Liver (tissue), 9 donors: ENCODE data around the gene TAF3. TPM values are rescaled to one million over a fixed set of nuclear protein-coding genes. Genes with fewer than 3 reads are reported as not detected.

Experiments
- DNase-seq: peaks from one replicate; pipeline ENCODE4 v3.0.0-alpha.2; 2017; ENCODE audit warnings: low spot score
- H3K27ac ChIP-seq, 2 donors: one replicate each; pipeline ENCODE4 v1.7.0; 2013; ENCODE audit warnings: inconsistent platforms in 2 of 2, low read length in 2 of 2, control low read depth in 1 of 2, low read depth in 1 of 2, mild to moderate bottlenecking in 1 of 2
- H3K27me3 ChIP-seq, 4 donors: one replicate each; pipeline versions ENCODE4 v1.6.1 to v1.7.0; 2013; ENCODE audit warnings: low read length in 3 of 4, inconsistent platforms in 1 of 4, mild to moderate bottlenecking in 1 of 4, moderate library complexity in 1 of 4; ENCODE audit not compliant: control insufficient read depth in 4 of 4, insufficient read depth in 4 of 4
- H3K36me3 ChIP-seq, 4 donors: one replicate each; pipeline versions ENCODE4 v1.6.1 to v1.7.0; 2013; ENCODE audit warnings: low read length in 3 of 4, mild to moderate bottlenecking in 3 of 4, low read depth in 1 of 4, moderate library complexity in 1 of 4; ENCODE audit not compliant: control insufficient read depth in 4 of 4, insufficient read depth in 3 of 4
- H3K4me1 ChIP-seq, 4 donors: one replicate each; pipeline versions ENCODE4 v1.6.1 to v1.7.0; 2013; ENCODE audit warnings: low read length in 3 of 4, mild to moderate bottlenecking in 3 of 4, moderate library complexity in 1 of 4; ENCODE audit not compliant: control insufficient read depth in 4 of 4, insufficient read depth in 4 of 4
- H3K4me3 ChIP-seq, 3 donors: one replicate each; pipeline versions ENCODE4 v1.6.1 to v1.7.0; 2013; ENCODE audit warnings: low read length in 3 of 3, control low read depth in 1 of 3, low read depth in 1 of 3, mild to moderate bottlenecking in 1 of 3
- H3K9ac ChIP-seq, 2 donors: one replicate each; pipeline ENCODE4 v1.7.0; 2013; ENCODE audit warnings: low read length in 2 of 2, mild to moderate bottlenecking in 2 of 2, moderate library complexity in 2 of 2, control low read depth in 1 of 2, low read depth in 1 of 2
- H3K9me3 ChIP-seq, 4 donors: one replicate each; pipeline versions ENCODE4 v1.6.1 to v1.7.0; 2013; ENCODE audit warnings: low read length in 3 of 4; ENCODE audit not compliant: control insufficient read depth in 4 of 4
- EGR1 ChIP-seq, 2 donors: IDR thresholded peaks; 2 replicates each; pipeline ENCODE4 v1.6.1; 2016 to 2018; ENCODE audit warnings: antibody characterized with exemption in 2 of 2, low read depth in 2 of 2
- FOXA1 ChIP-seq: IDR thresholded peaks from 2 replicates; pipeline ENCODE4 v1.6.1; 2016; ENCODE audit warnings: antibody characterized with exemption
- FOXA2 ChIP-seq: IDR thresholded peaks from 2 replicates; pipeline ENCODE4 v1.6.1; 2016; ENCODE audit warnings: antibody characterized with exemption
- GABPA ChIP-seq, 2 donors: IDR thresholded peaks in 1 of 2; conservative IDR thresholded peaks in 1 of 2; 2 replicates each; pipeline ENCODE4 v1.6.1; 2016; ENCODE audit warnings: antibody characterized with exemption in 2 of 2, mild to moderate bottlenecking in 1 of 2, moderate library complexity in 1 of 2
- HNF4A ChIP-seq, 2 donors: conservative IDR thresholded peaks; 2 replicates each; pipeline ENCODE4 v1.6.1; 2016; ENCODE audit warnings: antibody characterized with exemption in 2 of 2, mild to moderate bottlenecking in 2 of 2
- HNF4G ChIP-seq: IDR thresholded peaks from 2 replicates; pipeline ENCODE4 v1.6.1; 2016; ENCODE audit warnings: antibody characterized with exemption
- JUND ChIP-seq, 2 donors: IDR thresholded peaks; 2 replicates each; pipeline ENCODE4 v1.6.1; 2016; ENCODE audit warnings: antibody characterized with exemption in 2 of 2
- NR2F2 ChIP-seq: IDR thresholded peaks from 2 replicates; pipeline ENCODE4 v1.6.1; 2016; ENCODE audit warnings: antibody characterized with exemption
- RAD21 ChIP-seq, 2 donors: IDR thresholded peaks; 2 replicates each; pipeline ENCODE4 v1.6.1; 2016; ENCODE audit warnings: antibody characterized with exemption in 2 of 2, mild to moderate bottlenecking in 2 of 2
- RXRA ChIP-seq, 2 donors: IDR thresholded peaks; 2 replicates each; pipeline ENCODE4 v1.6.1; 2017 to 2018; ENCODE audit warnings: antibody characterized with exemption in 2 of 2, mild to moderate bottlenecking in 1 of 2
- SP1 ChIP-seq: IDR thresholded peaks from 2 replicates; pipeline ENCODE4 v1.6.1; 2018; ENCODE audit warnings: antibody characterized with exemption, mild to moderate bottlenecking
- YY1 ChIP-seq: IDR thresholded peaks from 2 replicates; pipeline ENCODE4 v1.6.1; 2016; ENCODE audit warnings: antibody characterized with exemption, mild to moderate bottlenecking
- WGBS: extraction: QIAGEN DNeasy Blood & Tissue Kit; methylation state at CpG from one replicate; pipeline ENCODE4 v1.1.7; 2013; 5-methylcytosine and 5-hydroxymethylcytosine counted together
- polyA plus RNA-seq, 2 donors: library from polyadenylated mRNA; stranded (reverse) in 1 of 2; unstranded in 1 of 2; fragments of 200-250 nt in 1 of 2; fragments of >200 nt in 1 of 2; fragmentation: Nextera tagmentation in 1 of 2; extraction: Ambion mirVana in 1 of 2; gene quantifications; one replicate each; pipeline versions ENCODE4 v1.2.1 to v1.2.3, GENCODE V29; 2013 to 2015
- total RNA-seq, 2 donors: library from RNA; depleted of rRNA; stranded (reverse); fragments of >200 nt; gene quantifications; one replicate each; pipeline ENCODE4 v1.2.3, GENCODE V29; 2014
- TF ChIP-seq, protein P1 (sequence below): IDR thresholded peaks from 2 replicates; pipeline ENCODE4 v1.6.1; 2016; ENCODE audit warnings: antibody characterized with exemption, mild to moderate bottlenecking
- TF ChIP-seq, protein P2 (sequence below): IDR thresholded peaks from 2 replicates; pipeline ENCODE4 v1.6.1; 2016; ENCODE audit warnings: antibody characterized with exemption
- TF ChIP-seq, protein P3 (sequence below): IDR thresholded peaks from 2 replicates; pipeline ENCODE4 v1.6.1; 2016; ENCODE audit warnings: antibody characterized with exemption
- TF ChIP-seq, protein P4 (sequence below): fragments of 150-350 bp; IDR thresholded peaks from 2 replicates; pipeline ENCODE4 v1.5.1; 2017; ENCODE audit warnings: improper control_type of control experiment, low read depth, low read length; ENCODE audit not compliant: missing input control
- TF ChIP-seq, protein P5 (sequence below): IDR thresholded peaks from 2 replicates; pipeline ENCODE4 v1.6.1; 2016; ENCODE audit warnings: antibody characterized with exemption
- donor health status: healthy.
- donor health status: healthy.
- donor health status: healthy.
- donor health status: healthy.
- donor health status: healthy.

Gene TAF3
- total and polyA plus RNA-seq, 4 donors = 1.5 to 3.6 (median 1.9) TPM

DNA sequence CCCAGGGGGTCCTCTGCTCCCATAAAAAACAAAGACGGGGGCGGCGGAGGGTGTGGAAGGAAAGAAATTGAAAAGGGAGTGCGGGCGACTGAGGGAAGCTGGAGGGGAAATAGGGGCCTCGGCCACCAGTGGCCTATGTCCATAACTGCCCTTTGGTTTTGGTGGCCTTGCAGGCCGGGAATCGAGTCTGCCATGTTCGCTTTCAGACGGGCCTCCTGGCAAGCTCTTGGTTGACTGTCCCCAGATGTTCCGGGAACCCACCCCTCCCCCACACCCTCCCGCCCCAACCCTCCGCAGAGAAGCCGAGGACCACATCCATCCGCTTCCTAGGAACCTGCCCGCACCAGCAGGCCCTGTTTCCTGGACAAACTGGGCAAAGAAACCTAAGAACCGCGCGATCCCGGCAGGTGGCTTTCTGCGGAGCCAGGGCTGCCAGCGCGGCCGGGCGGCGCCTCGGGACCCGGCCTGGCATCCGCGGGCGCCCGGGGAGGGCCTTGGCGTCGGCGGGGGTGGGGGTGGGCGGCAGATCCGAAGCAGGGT lies 216.2 kb downstream of the TAF3 start:
- Histone ChIP-seq H3K4me1 (peaks cover 5 to 16% (median 11%) of the 10 kb centered on the region in 4 donors), H3K27ac (no peak overlapping the region), H3K9ac (no peak overlapping the region), H3K36me3 (no peaks in the 10 kb centered on the region), H3K27me3 (peaks cover 0 to 38% (median 14%) of the 10 kb centered on the region in 4 donors), H3K9me3 (peaks cover 0 to 3% (median under 1%) of the 10 kb centered on the region in 4 donors), H3K4me3 (peak overlapping the region in 1 of 3 donors; percentile 38)
- TF ChIP-seq NR2F2 = no peak
- TF ChIP-seq, protein P1, sequence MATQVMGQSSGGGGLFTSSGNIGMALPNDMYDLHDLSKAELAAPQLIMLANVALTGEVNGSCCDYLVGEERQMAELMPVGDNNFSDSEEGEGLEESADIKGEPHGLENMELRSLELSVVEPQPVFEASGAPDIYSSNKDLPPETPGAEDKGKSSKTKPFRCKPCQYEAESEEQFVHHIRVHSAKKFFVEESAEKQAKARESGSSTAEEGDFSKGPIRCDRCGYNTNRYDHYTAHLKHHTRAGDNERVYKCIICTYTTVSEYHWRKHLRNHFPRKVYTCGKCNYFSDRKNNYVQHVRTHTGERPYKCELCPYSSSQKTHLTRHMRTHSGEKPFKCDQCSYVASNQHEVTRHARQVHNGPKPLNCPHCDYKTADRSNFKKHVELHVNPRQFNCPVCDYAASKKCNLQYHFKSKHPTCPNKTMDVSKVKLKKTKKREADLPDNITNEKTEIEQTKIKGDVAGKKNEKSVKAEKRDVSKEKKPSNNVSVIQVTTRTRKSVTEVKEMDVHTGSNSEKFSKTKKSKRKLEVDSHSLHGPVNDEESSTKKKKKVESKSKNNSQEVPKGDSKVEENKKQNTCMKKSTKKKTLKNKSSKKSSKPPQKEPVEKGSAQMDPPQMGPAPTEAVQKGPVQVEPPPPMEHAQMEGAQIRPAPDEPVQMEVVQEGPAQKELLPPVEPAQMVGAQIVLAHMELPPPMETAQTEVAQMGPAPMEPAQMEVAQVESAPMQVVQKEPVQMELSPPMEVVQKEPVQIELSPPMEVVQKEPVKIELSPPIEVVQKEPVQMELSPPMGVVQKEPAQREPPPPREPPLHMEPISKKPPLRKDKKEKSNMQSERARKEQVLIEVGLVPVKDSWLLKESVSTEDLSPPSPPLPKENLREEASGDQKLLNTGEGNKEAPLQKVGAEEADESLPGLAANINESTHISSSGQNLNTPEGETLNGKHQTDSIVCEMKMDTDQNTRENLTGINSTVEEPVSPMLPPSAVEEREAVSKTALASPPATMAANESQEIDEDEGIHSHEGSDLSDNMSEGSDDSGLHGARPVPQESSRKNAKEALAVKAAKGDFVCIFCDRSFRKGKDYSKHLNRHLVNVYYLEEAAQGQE = no peak
- TF ChIP-seq, protein P2, sequence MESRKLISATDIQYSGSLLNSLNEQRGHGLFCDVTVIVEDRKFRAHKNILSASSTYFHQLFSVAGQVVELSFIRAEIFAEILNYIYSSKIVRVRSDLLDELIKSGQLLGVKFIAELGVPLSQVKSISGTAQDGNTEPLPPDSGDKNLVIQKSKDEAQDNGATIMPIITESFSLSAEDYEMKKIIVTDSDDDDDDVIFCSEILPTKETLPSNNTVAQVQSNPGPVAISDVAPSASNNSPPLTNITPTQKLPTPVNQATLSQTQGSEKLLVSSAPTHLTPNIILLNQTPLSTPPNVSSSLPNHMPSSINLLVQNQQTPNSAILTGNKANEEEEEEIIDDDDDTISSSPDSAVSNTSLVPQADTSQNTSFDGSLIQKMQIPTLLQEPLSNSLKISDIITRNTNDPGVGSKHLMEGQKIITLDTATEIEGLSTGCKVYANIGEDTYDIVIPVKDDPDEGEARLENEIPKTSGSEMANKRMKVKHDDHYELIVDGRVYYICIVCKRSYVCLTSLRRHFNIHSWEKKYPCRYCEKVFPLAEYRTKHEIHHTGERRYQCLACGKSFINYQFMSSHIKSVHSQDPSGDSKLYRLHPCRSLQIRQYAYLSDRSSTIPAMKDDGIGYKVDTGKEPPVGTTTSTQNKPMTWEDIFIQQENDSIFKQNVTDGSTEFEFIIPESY = no peak
- no peak for TF ChIP-seq SP1
- TF ChIP-seq RXRA (IDR thresholded peaks at IDR 0.05) = no peak
- no peak for TF ChIP-seq FOXA2
- TF ChIP-seq, protein P3, sequence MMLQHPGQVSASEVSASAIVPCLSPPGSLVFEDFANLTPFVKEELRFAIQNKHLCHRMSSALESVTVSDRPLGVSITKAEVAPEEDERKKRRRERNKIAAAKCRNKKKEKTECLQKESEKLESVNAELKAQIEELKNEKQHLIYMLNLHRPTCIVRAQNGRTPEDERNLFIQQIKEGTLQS = no peak
- TF ChIP-seq HNF4G = no peak
- TF ChIP-seq GABPA (IDR thresholded peaks at IDR 0.05 in 1 of 2, conservative IDR thresholded peaks at IDR 0.05 in 1 of 2) = no peak
- TF ChIP-seq, protein P4, sequence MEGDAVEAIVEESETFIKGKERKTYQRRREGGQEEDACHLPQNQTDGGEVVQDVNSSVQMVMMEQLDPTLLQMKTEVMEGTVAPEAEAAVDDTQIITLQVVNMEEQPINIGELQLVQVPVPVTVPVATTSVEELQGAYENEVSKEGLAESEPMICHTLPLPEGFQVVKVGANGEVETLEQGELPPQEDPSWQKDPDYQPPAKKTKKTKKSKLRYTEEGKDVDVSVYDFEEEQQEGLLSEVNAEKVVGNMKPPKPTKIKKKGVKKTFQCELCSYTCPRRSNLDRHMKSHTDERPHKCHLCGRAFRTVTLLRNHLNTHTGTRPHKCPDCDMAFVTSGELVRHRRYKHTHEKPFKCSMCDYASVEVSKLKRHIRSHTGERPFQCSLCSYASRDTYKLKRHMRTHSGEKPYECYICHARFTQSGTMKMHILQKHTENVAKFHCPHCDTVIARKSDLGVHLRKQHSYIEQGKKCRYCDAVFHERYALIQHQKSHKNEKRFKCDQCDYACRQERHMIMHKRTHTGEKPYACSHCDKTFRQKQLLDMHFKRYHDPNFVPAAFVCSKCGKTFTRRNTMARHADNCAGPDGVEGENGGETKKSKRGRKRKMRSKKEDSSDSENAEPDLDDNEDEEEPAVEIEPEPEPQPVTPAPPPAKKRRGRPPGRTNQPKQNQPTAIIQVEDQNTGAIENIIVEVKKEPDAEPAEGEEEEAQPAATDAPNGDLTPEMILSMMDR = no peak
- no peak for TF ChIP-seq RAD21 (IDR thresholded peaks at IDR 0.05)
- DNase-seq = no peak
- 4% methylated on average over 37 of the region's 37 CpGs for WGBS

DNA sequence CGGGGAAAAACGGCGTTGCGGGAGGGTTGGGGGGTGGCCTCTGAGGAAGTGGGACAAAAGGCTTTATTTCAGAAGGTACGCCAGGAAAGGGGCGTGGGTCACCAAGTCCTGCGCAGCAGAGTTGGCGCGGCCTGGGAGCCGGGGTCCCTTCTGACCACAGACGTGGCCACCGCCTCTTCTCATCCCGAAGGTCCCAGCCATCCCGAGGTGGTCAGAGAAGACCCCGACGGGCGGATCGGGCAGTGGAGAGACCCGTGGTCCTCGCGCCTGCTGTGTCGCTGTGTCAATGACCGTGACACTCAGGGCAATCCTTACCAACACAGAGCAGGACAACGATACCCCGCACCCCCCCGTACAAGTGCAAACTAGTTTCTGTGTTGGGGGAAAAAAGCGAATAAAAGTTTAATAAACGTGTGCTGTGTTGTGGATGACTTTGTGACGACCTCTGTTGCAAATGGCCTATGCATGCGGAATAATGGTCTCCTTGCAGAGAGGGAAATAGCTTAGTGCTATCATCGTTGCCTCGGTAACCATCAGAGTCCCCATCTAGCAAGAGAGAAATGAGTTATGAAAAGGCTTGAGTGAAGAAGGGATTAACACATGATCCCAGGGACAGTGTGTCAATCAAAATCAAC lies 216.8 kb downstream of the TAF3 start:
- Histone ChIP-seq H3K36me3 (no peaks in the 10 kb centered on the region), H3K4me3 (peak overlapping the region in 1 of 3 donors; percentile 38), H3K27me3 (peaks cover 0 to 41% (median 14%) of the 10 kb centered on the region in 4 donors), H3K9ac (no peak overlapping the region), H3K4me1 (peaks cover 5 to 16% (median 11%) of the 10 kb centered on the region in 4 donors), H3K9me3 (peaks cover 0 to 3% (median under 1%) of the 10 kb centered on the region in 4 donors), H3K27ac (no peak overlapping the region)
- DNase-seq = no peak
- 9% methylated on average over 32 of the region's 32 CpGs for WGBS
- TF ChIP-seq NR2F2 = no peak
- TF ChIP-seq FOXA1 = no peak
- TF ChIP-seq HNF4A (conservative IDR thresholded peaks at IDR 0.05) = no peak
- TF ChIP-seq, protein P5, sequence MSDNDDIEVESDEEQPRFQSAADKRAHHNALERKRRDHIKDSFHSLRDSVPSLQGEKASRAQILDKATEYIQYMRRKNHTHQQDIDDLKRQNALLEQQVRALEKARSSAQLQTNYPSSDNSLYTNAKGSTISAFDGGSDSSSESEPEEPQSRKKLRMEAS = no peak
- no peak for TF ChIP-seq YY1
- TF ChIP-seq EGR1 (IDR thresholded peaks at IDR 0.05; ENCODE audit: low read depth in 2 of 2) = no peak
- no peak for TF ChIP-seq RAD21 (IDR thresholded peaks at IDR 0.05)
- TF ChIP-seq GABPA (IDR thresholded peaks at IDR 0.05 in 1 of 2, conservative IDR thresholded peaks at IDR 0.05 in 1 of 2) = no peak
- no peak for TF ChIP-seq RXRA (IDR thresholded peaks at IDR 0.05)
- TF ChIP-seq, protein P1 = no peak
- TF ChIP-seq JUND (IDR thresholded peaks at IDR 0.05) = no peak
- TF ChIP-seq HNF4G = no peak
- TF ChIP-seq, protein P3 = no peak
- TF ChIP-seq FOXA2 = no peak
- no peak for TF ChIP-seq SP1
